GM21447 (cell line): ENCODE results near the gene NPLOC4.
"Not testable (repeated sequence)": the region's sequence is repeated elsewhere in the genome, so short reads cannot be mapped to it uniquely, and the experiment has no call there.

Experiments used
- ATAC-seq: cut with Tn5 transposase; IDR thresholded peaks from one replicate; pipeline ENCODE4 v1.9.1; 2021; ENCODE audit not compliant: unreplicated experiment

NPLOC4 gene

GRCh38 chr17:81635973-81636504 is 873 bp downstream of the NPLOC4 start:
- no peak for ATAC-seq

DNA sequence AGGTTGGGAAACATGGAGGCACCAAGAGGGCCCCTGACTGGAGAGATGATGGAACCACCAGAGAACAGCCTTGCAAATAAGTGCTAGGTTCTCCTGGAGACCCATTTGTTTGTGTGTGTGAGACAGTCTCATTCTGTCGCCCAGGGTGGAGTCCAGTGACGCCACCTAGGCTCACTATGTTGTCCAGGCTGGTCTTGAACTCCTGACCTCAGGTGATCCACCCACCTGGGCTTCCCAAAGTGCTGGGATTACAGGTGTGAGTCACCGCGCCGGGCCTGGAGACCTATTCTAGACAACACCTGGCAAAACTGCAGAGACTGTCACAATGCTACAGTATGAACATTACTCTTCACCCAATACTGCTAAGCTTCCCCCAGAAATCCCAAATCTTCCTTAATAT is 1.5 kb downstream of the NPLOC4 start:
- ATAC-seq: no peak

- no peak for ATAC-seq
These were observed 5.4 kb downstream of the NPLOC4 start for GRCh38 chr17:81631482-81631881.

GRCh38 chr17:81630274-81630673 is 6.6 kb downstream of the NPLOC4 start:
- ATAC-seq: no peak

GRCh38 chr17:81621494-81622130 is 15.3 kb downstream of the NPLOC4 start:
- no peak for ATAC-seq

GRCh38 chr17:81618307-81618706 is 18.6 kb downstream of the NPLOC4 start:
- ATAC-seq: not testable (repeated sequence)

DNA sequence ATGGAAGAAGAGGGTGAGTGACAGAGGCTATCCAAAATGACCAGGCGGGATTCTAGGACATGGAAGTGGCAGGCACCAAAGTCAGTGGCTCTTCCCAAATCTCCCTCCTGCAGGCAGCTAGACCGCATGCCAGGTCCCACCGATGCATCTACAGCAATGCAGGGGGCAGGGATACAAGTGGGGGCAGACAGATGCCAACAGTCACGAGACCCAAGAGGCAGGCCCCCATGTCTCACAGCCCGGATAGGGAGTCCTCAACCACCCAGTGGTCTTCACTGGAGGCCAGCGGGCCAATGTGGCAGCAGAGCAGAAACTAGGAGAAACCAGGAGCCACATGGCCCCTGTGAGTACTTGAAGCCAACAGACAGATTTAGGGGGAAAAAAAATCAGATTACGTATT is 20.0 kb downstream of the NPLOC4 start:
- ATAC-seq: no peak

DNA sequence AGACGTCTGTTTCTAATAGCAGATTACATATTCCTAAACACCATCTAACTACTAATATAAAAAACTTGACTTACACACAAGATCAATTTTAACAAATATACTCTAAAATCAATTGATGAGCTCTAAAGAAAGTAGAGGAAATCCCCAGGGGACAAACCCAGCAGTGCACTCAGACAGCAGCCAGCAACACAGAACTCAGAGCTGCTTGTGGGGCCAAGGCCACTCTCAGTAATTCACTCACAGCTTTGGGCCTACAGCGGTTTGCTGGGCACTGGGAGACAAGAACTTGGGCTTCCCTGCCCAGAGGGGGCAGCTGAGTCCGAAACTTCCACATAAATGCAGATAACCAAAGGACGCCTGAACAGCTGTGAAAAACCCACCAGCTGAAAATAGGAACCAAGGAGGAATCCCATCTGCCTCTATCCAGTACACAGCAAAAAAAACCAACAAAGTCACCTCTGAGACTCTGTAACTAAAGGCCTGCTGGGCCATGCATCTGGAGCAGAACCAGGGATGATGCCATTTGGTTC is 21.4 kb downstream of the NPLOC4 start:
- ATAC-seq: no peak

GRCh38 chr17:81612172-81612970 is 24.5 kb downstream of the NPLOC4 start:
- no peak for ATAC-seq

DNA sequence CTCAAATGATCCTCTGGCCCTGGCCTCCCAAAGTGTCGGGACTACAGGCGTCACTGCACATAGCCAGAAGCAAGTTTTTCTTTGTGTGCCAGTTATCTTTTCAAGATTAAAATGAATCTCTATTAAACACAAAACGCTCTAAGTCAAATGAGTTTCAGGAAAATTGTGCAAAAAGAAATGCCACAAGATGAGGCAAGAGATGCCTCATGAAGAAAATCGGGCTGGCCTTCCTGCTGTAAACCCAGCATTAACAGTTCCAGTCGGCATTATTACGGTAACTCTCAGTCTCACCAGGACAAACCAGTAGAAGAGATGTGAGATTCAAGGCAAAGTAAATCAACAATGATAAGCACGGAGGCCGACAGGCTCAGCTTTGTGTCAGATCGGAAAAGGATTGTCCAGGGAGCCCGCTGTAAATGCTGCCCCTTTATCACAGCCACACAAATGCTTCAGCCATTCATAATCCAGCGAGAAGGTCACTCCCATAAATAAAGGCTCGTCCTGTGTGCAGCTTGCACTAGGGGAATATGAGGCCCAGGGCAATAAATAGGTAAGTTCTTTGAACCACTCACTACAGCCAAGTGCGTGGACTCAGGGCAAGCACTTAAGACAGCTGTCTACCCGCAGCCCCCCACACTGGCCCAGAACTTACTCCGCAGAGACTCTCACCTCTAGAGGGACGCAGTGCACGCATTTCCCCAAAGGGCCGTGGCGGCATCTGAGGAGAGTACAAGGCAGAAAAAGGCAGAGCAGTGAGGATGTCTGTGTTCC is 27.2 kb downstream of the NPLOC4 start:
- no peak for ATAC-seq

DNA sequence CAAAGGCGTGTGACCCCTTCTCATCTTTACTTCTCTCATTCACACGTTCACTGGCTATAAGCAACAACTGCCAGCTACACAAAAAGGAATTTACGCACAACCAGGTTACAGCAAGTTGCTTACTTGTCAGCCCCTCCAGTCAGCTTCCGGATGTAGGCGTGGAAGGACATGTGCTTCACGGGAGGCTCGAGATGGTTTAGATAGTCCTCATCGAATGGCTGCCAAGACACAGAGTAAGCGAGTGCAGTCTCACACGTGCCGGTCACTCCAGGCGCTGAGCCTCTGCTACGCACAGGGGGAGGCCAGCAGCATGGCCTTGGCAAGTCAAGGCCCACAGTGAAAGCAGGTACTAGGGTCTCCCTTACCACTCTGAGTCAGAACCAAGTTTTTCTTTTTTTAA is 28.3 kb downstream of the NPLOC4 start:
- no peak for ATAC-seq

- ATAC-seq: no peak
These were observed 28.8 kb downstream of the NPLOC4 start for GRCh38 chr17:81608082-81608481.

DNA sequence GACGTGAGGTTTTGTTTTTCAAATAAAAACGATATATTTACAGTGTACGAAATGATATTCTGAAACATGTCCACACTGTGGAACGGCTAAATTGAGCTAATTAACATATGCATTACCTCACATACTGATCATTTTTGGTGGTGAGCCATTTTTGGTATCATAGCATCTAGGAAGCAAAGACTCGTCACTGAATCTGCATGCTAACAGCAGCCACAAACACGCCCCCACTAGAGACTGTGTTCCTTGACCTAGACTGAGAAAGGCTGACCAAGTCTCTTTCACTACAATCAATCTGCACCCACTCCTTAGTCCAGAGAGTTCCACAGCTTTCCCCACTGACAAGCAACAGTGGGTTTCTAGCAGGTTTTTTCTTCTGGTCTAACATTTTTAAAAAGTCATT is 29.5 kb downstream of the NPLOC4 start:
- ATAC-seq: no peak

DNA sequence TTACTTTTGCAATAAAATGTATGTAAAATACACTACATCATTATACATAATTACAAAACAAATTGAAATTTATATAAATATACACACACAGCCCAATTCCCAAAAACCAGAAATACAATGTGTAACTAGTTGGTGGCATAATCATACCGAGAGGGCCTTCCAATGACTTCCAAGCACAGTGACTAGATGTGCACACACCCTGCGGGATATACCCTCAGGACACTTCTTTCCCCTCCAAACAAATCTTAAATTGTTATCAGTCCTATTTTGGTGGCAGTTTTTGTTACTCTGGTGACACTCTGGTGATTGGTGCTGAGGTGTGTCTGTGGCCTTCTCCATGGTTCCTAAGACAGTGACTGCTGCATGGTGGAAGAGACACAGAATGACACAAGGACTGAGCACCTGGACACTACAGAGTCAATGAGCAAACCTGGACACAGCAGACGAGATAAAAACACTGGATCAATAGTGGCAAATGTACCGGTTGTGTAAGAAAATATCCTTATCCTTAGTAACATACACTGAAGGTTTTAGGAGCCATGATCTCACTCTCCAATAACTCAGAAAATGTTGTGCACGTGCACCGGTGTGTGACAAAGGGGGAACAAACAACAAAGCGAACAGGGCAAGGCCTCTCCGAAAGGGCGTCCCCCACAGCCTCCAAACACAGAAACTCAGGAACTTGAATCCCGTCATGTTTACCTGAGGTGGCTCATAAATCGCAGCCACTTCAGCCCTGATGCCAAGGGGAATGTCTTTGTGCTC is 32.9 kb downstream of the NPLOC4 start:
- no peak for ATAC-seq

DNA sequence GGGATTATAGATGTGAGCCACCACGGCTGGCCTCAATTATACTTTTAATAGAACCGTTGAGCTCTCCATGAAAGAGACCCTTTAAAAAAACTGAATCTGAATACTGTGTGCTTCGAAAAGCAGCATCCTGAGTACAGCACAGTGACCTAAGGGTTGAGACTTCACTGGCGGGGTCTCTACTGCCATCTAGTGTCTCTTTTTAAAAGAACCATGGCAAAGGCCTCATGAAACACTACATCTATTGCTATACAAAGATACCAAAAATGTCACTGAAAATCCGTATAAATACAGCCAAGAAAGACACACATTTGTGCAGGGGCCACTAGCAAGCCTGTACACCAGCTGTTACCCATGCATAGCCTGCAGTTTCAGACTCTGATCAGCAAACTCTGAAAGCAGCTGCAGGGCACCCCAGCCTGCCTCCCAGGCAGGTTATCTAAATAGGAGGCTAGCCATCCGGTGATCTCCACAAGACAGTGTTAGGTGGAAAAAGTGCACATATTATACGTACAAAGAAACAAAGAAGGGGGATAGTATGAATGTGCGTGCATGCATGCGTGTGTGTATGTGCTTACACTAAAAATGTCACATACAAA is 35.3 kb downstream of the NPLOC4 start:
- ATAC-seq: no peak

GRCh38 chr17:81599719-81600486 is 37.0 kb downstream of the NPLOC4 start:
- ATAC-seq: no peak

DNA sequence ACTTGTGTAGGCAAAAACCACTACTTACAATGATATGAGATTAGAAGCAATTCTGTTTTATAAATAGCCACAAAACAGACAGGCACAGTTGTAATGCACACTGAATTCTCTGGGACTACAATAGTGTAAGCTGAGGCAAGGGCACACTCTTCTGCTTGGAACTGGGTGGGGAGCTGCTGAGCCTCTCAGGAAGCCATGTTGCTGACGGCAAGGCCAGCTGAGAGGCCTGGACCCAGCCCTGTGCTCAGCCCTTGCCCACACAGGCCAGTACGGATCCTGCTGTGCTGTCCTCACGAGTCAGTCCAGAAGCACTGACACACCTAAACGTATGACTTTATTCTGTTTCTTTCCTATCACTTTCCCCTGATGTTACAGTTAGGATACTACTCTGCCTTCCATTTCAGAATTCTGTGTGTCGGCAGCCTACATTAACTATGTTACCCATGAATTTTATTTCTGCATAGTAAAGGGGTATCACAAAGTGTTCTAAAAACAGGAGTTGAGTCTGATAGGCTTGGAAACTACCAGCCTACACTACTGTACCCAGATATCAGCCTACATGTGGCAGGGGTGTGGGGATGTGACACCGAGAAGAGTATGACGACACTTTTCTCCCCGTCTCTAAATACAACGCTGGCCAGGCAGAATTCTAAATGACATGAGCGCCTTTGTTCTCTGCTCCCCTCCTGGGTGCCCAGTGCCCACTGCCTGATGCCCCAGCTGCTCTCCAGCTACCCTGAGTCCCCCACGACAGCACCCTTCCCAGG is 43.6 kb downstream of the NPLOC4 start:
- no peak for ATAC-seq

- ATAC-seq: no peak
These were observed 44.9 kb downstream of the NPLOC4 start for GRCh38 chr17:81591971-81592370.

DNA sequence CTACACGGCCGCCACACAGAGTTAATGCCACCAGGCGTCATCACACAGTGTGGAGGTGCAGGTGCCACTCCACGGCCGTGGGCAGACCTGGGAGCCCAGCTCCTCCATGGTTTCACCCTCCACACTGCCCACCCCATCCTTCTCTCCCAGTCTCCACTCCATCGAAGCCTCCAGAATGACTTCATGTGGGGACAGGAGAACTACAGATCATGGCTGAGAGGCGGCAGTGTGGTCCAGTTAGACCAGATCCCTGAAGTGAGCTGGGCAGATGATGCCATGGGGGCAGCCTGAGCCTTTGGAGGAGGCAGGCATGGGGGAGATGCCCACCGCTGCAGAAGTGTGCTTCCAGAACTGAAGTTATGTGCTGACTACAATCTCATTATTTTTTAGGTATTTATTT is 46.8 kb downstream of the NPLOC4 start:
- ATAC-seq: no peak
